Endometrial microvascular endothelial cells (primary cell): Measurements from ENCODE around the gene TTC28. TPM values are rescaled to one million over a fixed set of nuclear protein-coding genes. Genes with fewer than 3 reads are reported as not detected.

ENCODE experiments used
- in situ Hi-C: cut with HindIII; loops from 2 replicates; pipeline ENCODE4 v1.10.0; 2017; ENCODE audit warnings: low sequenced_read_pairs, low pct_unique_long_range_greater_than_20kb; ENCODE audit errors: inconsistent ontology term
- total RNA-seq: library from RNA; depleted of rRNA; stranded (reverse); fragments of >200 nt; gene quantifications from one replicate; pipeline ENCODE4 v1.2.3, GENCODE V29; 2015; ENCODE audit errors: inconsistent ontology term

TTC28 gene
- total RNA-seq, 1 donor from 2014 or later: 8.2 TPM

- in situ Hi-C loops: no loop called here
Measured at GRCh38 chr22:27933186-27933983, 746.3 kb downstream of the TTC28 start.

GRCh38 chr22:27930331-27931060 lies 749.1 kb downstream of the TTC28 start:
- in situ Hi-C loops: no loop called here

Other genes with a start within 250 kb of the TTC28 start
- gene CHEK2, start 62.0 kb upstream of the TTC28 start, total RNA-seq: 25.2 TPM
- 10.6 TPM for gene HSCB, start 62.2 kb upstream of the TTC28 start, total RNA-seq
- 19.6 TPM for gene CCDC117, start 92.9 kb upstream of the TTC28 start, total RNA-seq
- 144 TPM for gene XBP1, start 120.7 kb upstream of the TTC28 start, total RNA-seq
- 8.2 TPM for gene ZNRF3, start 203.7 kb upstream of the TTC28 start, total RNA-seq